DOHH2 (cell line): ENCODE results near the gene UGT2A2.

Experiments used
- H3F3A ChIP-seq: fragments of 200-600 bp; sonication (generic), shearing (Covaris generic); 2 replicates; pipeline ENCODE4 v1.6.0; 2016; ENCODE audit warnings: antibody characterized with exemption, mild to moderate bottlenecking; ENCODE audit not compliant: control insufficient read depth, insufficient read depth
- H3K27ac ChIP-seq: fragments of 200-600 bp; sonication (generic); 2 replicates; pipeline ENCODE4 v1.5.1; 2014; ENCODE audit warnings: low read depth, mild to moderate bottlenecking, low read length, moderate library complexity
- H3K27me3 ChIP-seq: fragments of 200-600 bp; sonication (generic); 2 replicates; pipeline ENCODE4 v1.6.1; 2014; ENCODE audit warnings: mild to moderate bottlenecking, low read length, mixed read lengths; ENCODE audit not compliant: control insufficient read depth
- H3K36me3 ChIP-seq: fragments of 200-600 bp; sonication (generic); 2 replicates; pipeline ENCODE4 v1.6.1; 2014; ENCODE audit warnings: mild to moderate bottlenecking, low read length, moderate library complexity, mixed read lengths; ENCODE audit not compliant: control insufficient read depth
- H3K4me1 ChIP-seq: fragments of 200-600 bp; sonication (generic); 2 replicates; pipeline ENCODE4 v1.6.1; 2014; ENCODE audit warnings: mild to moderate bottlenecking, low read length, mixed read lengths; ENCODE audit not compliant: control insufficient read depth
- H3K4me2 ChIP-seq: fragments of 200-600 bp; sonication (generic); 2 replicates; pipeline ENCODE4 v1.6.0; 2014; ENCODE audit warnings: mild to moderate bottlenecking, low read length, moderate library complexity
- H3K4me3 ChIP-seq: fragments of 200-600 bp; sonication (generic); 2 replicates; pipeline ENCODE4 v1.5.1; 2014; ENCODE audit warnings: mild to moderate bottlenecking, low read length, mixed read lengths
- H3K79me2 ChIP-seq: fragments of 200-600 bp; sonication (generic); 2 replicates; pipeline ENCODE4 v1.6.1; 2014; ENCODE audit warnings: mild to moderate bottlenecking, low read length, mixed read lengths; ENCODE audit not compliant: control insufficient read depth
- H3K9me2 ChIP-seq: fragments of 200-600 bp; sonication (generic); replicated peaks from 2 replicates; pipeline ENCODE4 v1.6.1; 2014; ENCODE audit warnings: mild to moderate bottlenecking, low read length, mixed read lengths; ENCODE audit not compliant: control insufficient read depth
- H3K9me3 ChIP-seq: fragments of 200-600 bp; sonication (generic); 2 replicates; pipeline ENCODE4 v1.6.1; 2014; ENCODE audit warnings: antibody characterized with exemption, low read length, mixed read lengths; ENCODE audit not compliant: control insufficient read depth, insufficient read depth
- H4K20me1 ChIP-seq: fragments of 200-600 bp; sonication (generic); 2 replicates; pipeline ENCODE4 v1.6.0; 2014; ENCODE audit warnings: low read depth, mild to moderate bottlenecking, antibody characterized with exemption, low read length, moderate library complexity; ENCODE audit not compliant: control insufficient read depth, insufficient read depth
- EZH2phosphoT487 ChIP-seq: fragments of 200-600 bp; sonication (generic); IDR thresholded peaks from 2 replicates; pipeline ENCODE4 v1.6.1; 2017; ENCODE audit warnings: borderline replicate concordance, mild to moderate bottlenecking, antibody characterized with exemption, low read length, moderate library complexity, mixed read lengths
- TF ChIP-seq, protein P1 (sequence below): fragments of 200-600 bp; sonication (generic); IDR thresholded peaks from one replicate; pipeline ENCODE4 v1.5.1; 2014; ENCODE audit warnings: antibody characterized with exemption, mild to moderate bottlenecking, low read depth, low read length; ENCODE audit not compliant: poor library complexity, severe bottlenecking

Gene UGT2A2

DNA sequence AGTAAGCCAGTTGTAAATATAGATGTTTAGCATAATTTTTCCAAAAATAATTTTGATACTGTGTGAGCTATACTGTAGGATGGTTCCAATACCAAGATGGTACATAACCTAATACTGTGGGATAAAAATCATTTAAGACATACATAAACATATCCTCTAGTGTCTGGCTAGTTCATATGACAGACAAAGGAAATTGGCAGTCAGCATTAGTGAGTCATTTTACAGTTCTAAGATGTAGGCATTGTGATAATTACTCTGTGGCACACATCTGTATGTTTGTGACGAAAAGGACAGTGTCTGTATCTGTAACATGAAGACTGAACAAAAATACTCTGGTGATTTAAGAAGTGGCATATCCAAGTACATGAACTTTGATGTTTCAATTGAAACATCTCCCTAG, 49.6 kb downstream of the UGT2A2 start:
- Histone ChIP-seq H4K20me1 (no peaks in the 10 kb centered on the region), H3K79me2 (no peaks in the 10 kb centered on the region), H3F3A (no peaks in the 10 kb centered on the region), H3K27ac (no peak overlapping the region), H3K4me3 (no peak overlapping the region), H3K4me1 (no peaks in the 10 kb centered on the region), H3K4me2 (no peak overlapping the region), H3K9me3 (no peaks in the 10 kb centered on the region), H3K36me3 (no peaks in the 10 kb centered on the region), H3K27me3 (no peaks in the 10 kb centered on the region), H3K9me2 (no peaks in the 10 kb centered on the region)
- no peak for TF ChIP-seq EZH2phosphoT487
- TF ChIP-seq, protein P1, sequence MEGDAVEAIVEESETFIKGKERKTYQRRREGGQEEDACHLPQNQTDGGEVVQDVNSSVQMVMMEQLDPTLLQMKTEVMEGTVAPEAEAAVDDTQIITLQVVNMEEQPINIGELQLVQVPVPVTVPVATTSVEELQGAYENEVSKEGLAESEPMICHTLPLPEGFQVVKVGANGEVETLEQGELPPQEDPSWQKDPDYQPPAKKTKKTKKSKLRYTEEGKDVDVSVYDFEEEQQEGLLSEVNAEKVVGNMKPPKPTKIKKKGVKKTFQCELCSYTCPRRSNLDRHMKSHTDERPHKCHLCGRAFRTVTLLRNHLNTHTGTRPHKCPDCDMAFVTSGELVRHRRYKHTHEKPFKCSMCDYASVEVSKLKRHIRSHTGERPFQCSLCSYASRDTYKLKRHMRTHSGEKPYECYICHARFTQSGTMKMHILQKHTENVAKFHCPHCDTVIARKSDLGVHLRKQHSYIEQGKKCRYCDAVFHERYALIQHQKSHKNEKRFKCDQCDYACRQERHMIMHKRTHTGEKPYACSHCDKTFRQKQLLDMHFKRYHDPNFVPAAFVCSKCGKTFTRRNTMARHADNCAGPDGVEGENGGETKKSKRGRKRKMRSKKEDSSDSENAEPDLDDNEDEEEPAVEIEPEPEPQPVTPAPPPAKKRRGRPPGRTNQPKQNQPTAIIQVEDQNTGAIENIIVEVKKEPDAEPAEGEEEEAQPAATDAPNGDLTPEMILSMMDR: no peak

DNA sequence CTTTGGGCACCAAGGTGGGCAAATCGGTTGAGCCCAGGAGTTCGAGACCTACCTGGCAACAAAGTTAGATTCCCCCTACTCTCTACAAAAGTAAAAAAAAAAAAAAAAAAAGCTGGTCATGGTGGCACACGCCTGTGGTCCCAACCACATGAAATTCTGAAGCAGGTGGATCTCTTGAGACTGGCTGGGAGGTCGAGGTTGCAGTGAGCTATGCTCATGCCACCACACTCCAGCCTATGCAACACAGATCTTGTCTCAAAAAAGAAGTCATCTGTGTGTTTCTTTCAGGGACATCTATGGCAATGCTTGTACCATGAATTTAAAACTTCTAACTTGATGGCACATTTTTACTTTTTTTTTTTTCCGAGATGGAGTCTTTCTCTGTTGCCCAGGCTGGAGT, 55.3 kb downstream of the UGT2A2 start:
- H3K9me2 ChIP-seq: no peaks in the 10 kb centered on the region
- no peaks in the 10 kb centered on the region for H3F3A ChIP-seq
- no peaks in the 10 kb centered on the region for H4K20me1 ChIP-seq
- no peaks in the 10 kb centered on the region for H3K27me3 ChIP-seq
- no peak overlapping the region for H3K4me2 ChIP-seq
- no peak overlapping the region for H3K4me3 ChIP-seq
- no peaks in the 10 kb centered on the region for H3K4me1 ChIP-seq
- TF ChIP-seq, protein P1: no peak
- TF ChIP-seq EZH2phosphoT487: no peak
- H3K36me3 ChIP-seq: no peaks in the 10 kb centered on the region
- H3K79me2 ChIP-seq: no peaks in the 10 kb centered on the region
- H3K27ac ChIP-seq: no peak overlapping the region
- no peaks in the 10 kb centered on the region for H3K9me3 ChIP-seq

DNA sequence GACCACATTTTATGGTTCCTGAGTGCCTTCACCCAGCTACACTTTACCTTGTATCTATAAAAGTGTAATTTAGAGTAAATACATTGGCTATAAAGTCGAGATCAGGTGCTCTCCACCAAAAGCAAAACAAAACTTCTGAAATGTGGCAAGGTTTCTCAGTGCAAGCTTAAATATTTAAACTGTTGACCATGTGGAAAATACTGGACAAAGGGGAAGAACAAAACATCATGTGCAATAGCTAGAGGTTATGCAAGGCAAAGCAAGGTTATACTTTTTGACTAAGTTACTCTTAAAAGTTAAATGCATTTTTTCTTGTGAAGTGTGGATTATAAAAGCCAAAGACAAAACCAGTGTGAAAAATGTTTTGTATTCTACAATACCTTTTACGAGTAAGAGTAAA, 55.9 kb downstream of the UGT2A2 start:
- no peaks in the 10 kb centered on the region for H3F3A ChIP-seq
- H4K20me1 ChIP-seq: no peaks in the 10 kb centered on the region
- no peak overlapping the region for H3K27ac ChIP-seq
- no peak for TF ChIP-seq EZH2phosphoT487
- TF ChIP-seq, protein P1: no peak
- no peak overlapping the region for H3K4me3 ChIP-seq
- H3K36me3 ChIP-seq: no peaks in the 10 kb centered on the region
- no peaks in the 10 kb centered on the region for H3K9me3 ChIP-seq
- no peaks in the 10 kb centered on the region for H3K27me3 ChIP-seq
- no peaks in the 10 kb centered on the region for H3K4me1 ChIP-seq
- H3K4me2 ChIP-seq: no peak overlapping the region
- H3K79me2 ChIP-seq: no peaks in the 10 kb centered on the region
- no peaks in the 10 kb centered on the region for H3K9me2 ChIP-seq

DNA sequence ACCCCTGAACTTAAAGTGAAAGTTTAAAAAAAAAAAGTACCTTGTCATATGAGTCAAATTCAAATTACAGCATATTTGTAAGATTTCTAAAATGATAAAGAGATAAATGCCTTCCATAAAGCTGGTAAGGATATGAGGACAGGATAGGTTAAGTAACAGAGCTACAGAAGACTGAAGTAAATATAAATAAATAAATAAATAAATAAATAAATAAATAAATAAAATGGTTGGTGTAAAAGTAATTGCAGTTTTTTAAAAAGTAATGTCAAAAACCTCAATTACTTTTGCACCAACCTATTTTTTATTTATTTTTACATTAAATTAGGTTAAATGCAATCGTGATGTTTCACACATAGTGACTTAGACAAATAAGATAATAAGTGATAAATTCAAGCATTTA, 62.2 kb downstream of the UGT2A2 start:
- no peaks in the 10 kb centered on the region for H3K27me3 ChIP-seq
- no peaks in the 10 kb centered on the region for H4K20me1 ChIP-seq
- no peaks in the 10 kb centered on the region for H3K36me3 ChIP-seq
- no peak overlapping the region for H3K4me3 ChIP-seq
- H3K79me2 ChIP-seq: no peaks in the 10 kb centered on the region
- no peak for TF ChIP-seq EZH2phosphoT487
- TF ChIP-seq, protein P1: no peak
- no peaks in the 10 kb centered on the region for H3F3A ChIP-seq
- no peaks in the 10 kb centered on the region for H3K9me2 ChIP-seq
- H3K9me3 ChIP-seq: no peaks in the 10 kb centered on the region
- no peak overlapping the region for H3K27ac ChIP-seq
- no peaks in the 10 kb centered on the region for H3K4me1 ChIP-seq
- H3K4me2 ChIP-seq: no peak overlapping the region
